SKM-1 treated with dmso at 0.1 percent for 144 hours (cell line): Measurements from ENCODE around the gene TSPEAR.
"Not testable (repeated sequence)": the region's sequence is repeated elsewhere in the genome, so short reads cannot be mapped to it uniquely, and the experiment has no call there.

Experiments
- DNase-seq: peaks from one replicate; lab custom pipeline; 2025; ENCODE audit not compliant: unreplicated experiment; lab: John Stamatoyannopoulos, UW

The TSPEAR gene

DNA sequence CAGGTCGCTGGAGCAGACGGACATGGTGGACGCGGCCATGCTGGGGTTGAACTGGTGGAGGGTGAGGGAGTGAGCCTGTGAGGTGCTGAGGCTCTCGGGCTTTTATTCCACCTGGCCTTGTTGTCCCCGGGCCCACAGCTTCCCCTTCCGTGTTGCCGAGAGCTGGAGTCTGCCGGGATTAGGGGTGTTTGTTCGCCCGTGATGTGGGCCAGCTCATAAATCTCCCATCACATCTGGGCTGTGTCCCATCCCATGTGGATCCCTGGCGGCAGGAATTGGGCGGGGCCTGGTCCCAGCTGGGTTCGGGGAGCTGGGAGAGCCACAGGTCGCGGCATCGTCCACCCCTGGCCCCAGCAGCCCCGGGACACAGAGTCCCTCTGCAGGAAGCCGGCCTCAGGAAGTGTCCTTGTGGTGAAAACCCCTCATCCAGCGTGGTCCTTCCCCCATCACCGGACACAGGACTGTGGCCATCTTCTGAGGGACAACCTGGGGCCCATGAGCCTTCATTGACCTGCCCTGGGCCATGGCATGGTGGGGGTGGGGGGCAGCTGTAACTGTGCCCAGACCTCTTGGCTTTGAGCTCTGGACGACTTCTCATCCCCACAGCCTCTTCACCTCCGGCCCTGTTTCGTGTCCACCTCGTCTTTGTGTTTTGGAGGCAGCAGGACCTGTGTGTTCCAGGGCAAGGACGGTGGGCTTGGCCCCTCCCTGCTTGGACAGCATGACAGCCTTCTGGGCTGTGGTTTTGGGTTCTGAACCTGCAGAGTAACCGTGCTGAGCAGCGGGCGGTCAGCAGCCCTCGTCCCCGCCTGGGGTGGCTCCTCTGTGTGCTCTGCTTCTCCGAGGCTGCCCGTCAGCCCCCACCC lies 118.7 kb downstream of the TSPEAR start, which contains the start of gene KRTAP10-6:
TSS of gene KRTAP10-6 (minus strand) at position 60 of the 866 bp plus-strand sequence. CDS start at position 39, 21 bp downstream.
- DNase-seq, result no peak

DNA sequence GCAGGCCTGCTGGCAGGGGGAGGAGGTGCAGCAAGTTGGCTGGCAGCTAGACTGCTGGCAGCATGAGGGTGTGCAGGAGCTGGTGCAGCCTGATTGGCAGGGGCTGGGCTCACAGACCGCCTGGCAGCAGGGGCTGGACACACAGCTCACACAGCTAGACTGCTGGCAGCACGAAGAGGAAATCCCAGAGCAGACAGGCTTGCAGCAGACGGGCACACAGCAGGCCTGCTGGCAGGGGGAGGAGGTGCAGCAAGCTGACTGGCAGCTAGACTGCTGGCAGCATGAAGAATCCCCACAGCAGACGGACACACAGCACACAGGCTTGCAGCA lies 119.6 kb downstream of the TSPEAR start:
- DNase-seq, result not testable (repeated sequence)

DNA sequence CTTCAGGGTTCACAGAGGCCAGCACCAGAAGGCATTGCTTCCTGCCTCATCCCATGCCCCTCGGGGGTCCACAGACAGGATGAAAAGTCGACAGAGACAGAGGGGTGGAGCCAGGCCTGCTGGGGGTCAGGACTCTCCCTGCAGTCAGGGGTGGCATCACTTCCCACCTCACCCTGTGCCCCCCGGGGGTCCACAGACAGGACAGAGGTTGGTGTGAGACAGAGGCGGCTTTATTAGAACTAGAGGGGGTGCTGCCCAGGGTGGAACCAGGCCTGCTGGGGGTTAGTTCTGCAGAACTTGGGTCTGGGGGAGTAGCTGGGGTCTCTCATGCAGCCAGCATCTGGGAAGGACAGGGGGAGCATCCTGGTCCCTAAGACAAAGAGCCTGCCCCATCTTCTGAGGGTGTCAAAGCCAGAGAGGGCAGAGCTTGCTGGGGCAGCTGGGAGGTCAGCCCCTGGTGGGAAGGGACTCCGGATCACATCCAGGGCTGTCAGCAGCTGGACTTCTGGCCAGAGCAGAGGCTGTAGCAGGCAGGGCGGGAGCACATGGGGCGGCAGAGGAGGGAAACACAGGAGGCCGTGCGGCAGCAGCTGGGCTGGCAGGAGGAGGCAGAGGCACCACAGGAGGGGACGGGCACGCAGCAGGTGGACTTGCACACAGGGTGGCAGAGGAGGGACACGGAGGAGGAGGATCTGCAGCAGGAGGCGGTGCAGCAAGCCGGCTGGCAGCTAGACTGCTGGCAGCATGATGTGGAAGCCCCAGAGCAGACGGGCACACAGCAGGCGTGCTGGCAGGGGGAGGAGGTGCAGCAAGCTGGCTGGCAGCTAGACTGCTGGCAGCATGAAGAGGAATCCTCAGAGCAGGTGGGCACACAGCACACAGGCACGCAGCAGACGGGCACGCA lies 120.2 kb downstream of the TSPEAR start:
- DNase-seq, result not testable (repeated sequence)

DNA sequence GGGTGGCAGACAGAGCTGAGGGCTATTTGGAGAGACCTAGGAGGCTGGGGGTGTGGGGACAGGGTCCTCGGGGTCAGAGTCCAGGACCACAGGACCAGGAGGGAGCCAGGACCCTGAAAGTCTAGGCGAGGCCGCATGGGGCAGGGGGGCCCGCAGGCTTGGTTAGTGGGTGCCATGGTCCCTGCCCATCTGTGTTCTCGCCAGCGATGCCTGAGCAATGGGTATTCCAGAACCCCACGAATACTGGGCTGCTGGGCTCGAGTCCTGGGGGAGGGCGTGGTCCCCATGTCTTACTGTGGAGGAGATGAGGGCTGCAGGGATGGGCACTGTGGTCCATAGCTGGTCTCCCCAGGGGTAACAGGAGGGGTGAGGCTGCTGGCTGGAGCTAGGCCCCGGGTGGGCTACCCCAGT lies 121.1 kb downstream of the TSPEAR start:
- no peak for DNase-seq

DNA sequence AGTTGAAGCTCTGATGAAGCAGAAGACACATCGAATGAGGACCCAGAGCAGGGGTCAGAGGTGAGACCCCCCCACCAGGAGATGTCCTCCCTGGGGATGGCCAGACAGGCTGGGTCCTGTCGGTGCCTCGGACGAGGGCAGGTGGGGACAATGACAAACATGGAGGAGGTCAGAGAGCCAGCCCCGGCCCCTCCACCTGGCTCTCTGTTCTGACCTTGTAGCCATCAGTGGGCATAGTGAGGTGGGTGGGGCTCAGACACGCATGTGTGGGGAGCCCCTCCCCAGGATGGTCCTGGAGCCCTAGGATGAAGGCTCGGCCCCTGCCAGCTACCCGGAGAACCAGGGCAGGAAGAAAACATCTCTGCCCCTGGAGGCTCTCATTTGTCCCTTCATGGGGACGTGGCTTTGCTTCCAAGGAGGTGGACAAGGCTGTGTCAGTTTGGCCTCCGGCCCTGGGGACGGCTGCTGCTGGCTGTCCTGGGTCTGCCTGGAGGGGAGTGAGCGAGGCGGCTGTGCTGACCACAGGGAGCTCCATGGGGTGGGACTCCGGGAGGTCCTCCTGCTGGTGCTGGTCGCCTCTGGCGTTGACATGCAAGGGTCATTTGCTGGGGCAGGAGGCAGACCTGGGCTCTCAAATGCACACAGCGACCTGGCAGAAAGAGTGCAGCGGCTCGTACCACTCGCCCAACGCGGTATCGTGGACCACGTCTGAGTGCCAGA lies 121.6 kb downstream of the TSPEAR start:
- DNase-seq, result no peak

DNA sequence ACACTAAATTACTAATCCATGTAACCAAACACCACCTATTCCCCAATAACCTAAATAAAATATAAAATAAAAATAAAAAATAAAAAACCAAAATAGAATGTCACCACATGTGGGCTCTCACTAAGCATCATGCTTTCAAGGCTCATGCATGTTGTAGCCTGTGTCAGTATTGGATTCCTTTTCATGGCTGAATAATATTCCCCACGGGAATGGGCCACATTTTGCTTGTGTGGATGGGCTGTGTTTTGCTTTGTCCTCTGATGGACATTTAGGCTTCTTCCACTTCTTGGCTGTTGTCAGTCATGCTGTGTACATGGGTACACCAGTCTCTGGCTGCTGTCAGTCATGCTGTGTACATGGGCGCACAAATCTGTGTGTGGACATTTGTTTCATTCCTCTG lies 122.3 kb downstream of the TSPEAR start:
- DNase-seq, result no peak

DNA sequence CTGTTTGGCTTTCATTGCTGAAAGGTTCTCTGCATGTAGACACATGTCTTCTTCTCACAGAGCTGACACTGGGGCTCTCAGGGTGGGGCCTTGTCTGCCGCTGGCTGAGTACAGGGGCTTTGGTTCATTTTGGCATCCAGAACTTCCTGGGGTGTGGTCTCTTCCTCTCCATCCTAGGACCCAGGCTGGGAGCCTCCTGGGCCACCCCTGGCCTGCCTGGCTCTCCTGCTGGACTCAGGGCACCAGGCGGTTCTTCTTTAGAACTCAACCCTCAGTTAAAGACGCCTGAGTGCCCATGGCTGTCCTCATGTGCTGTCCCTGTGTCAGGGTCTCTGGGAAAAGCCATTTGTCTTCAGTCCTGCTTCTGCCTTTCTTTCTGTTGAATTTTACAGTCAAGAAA lies 125.5 kb downstream of the TSPEAR start:
- DNase-seq, result no peak

DNA sequence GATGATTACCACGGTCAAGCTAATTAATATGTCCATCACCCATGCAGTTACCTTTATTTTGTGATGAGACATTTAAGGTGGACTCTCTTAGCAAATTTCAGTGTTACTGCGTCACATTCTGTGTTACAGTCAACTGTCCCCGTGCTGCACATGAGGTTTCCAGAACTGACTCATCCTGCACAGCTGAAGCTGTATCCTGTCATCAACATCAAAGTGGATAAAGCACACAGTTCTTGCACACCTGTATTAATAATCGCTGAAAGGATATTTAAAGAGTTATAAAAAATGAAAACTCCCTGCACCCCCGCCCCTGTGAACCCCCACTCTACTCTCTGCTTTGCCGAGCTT lies 127.6 kb downstream of the TSPEAR start:
- DNase-seq, result no peak

DNA sequence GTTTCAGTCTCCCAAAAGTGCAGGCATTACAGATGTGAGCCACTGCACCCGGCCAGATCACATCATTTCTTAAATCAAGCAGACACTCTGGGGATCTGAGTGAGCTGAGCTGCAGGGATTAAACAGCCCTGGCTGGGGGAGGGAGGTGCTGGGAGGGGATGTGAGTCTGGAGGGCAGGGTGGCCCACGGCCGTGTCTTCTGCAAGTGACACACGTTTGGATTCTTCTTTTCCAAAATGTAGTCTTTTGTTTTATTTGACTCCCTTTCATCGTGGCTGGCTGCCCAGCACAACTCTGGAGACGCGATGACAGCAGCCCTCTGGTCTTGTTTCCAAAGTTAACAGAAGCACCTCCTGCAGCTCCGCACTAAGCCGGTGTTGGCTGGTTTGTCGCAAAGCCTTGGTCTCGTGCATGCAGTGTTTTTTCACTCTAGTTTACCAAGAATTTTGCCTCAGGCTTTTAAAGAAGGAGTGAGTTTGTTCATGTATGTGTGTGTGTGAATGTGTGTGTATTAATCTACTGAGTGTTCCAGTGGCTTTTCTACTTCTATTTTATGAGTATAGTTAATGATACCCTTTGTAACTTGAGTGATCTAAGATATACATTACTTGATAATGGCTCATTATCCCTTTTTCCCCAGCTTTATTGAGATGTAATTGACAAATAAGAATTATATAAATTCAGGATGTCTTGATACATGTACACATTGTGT lies 128.1 kb downstream of the TSPEAR start:
- DNase-seq, result no peak

DNA sequence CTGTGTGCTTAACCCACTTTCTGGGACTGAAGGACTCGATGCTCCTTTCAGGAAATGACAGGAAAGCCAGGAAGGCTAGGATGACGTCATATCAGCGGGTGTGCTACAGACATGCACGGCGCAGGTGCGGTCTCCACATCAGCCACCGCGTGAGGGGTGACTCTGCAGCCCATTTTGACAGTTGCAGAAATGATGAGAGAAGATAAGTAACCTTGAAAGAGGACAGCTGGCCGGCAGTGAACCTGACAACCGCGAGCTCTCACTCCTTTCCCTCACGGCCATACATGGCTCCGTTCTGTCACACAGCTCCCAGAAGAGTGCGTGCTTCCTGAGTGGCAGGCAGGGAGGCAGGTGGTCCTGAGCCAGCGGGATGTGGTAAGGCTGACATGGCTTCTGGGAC lies 129.3 kb downstream of the TSPEAR start:
- DNase-seq, result peak; percentile 75

DNA sequence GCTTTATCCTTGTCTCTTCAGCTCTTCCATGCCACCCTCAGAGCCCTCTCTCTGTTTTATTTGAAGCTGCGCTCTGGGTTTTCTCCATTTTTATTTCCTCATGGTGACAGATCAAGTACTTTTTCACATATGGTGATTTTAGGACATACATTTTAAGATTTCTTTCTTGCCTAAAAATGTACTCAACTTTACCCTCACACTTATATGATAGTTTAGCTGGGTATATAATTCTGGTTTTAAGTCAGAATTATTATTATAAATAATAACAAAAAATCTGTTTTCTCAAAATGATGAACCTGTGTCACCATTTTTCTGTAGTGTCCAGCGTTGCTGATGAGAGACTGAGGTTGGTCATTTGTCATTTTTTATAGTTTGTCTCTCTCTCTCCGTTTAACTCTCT lies 130.2 kb downstream of the TSPEAR start:
- DNase-seq, result no peak

DNA sequence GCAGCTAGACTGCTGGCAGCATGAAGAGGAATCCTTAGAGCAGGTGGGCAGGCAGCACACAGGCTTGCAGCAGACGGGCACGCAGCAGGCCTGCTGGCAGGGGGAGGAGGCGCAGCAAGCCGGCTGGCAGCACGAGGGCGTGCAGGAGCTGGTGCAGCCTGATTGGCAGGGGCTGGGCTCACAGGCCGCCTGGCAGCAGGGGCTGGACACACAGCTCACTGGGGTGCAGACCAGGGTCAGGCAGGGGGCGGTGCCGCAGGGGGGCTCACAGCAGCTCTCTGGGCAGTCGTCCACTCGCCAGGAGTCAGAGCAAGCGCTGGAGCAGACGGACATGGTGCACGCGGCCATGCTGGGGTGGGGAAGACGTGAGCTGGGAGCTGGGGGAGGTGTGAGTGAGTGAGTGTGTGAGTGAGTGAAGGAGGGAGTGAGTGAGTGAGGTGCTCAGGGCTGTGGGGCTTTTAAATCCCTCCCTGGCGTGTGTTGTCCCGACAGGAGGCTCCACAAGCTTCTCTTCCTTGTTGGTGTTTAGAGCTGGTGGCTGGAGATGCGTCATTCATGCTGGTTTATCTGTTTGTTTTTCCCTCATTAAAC lies 131.0 kb downstream of the TSPEAR start, which contains the start of gene KRTAP10-5:
TSS of gene KRTAP10-5 (minus strand) at position 374 of the 591 bp plus-strand sequence. CDS start at position 348, 26 bp downstream.
- not testable (repeated sequence) for DNase-seq

DNA sequence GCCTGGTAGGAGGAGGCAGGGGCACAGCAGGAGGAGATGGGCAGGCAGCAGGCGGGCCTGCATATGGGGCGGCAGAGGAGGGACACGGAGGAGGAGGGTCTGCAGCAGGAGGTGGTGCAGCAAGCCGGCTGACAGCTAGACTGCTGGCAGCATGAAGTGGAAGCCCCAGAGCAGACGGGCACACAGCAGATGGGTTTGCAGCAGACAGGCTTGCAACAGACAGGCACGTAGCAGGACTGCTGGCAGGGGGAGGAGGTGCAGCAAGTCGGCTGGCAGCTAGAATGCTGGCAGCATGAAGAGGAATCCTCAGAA lies 131.6 kb downstream of the TSPEAR start:
- DNase-seq, result no peak

DNA sequence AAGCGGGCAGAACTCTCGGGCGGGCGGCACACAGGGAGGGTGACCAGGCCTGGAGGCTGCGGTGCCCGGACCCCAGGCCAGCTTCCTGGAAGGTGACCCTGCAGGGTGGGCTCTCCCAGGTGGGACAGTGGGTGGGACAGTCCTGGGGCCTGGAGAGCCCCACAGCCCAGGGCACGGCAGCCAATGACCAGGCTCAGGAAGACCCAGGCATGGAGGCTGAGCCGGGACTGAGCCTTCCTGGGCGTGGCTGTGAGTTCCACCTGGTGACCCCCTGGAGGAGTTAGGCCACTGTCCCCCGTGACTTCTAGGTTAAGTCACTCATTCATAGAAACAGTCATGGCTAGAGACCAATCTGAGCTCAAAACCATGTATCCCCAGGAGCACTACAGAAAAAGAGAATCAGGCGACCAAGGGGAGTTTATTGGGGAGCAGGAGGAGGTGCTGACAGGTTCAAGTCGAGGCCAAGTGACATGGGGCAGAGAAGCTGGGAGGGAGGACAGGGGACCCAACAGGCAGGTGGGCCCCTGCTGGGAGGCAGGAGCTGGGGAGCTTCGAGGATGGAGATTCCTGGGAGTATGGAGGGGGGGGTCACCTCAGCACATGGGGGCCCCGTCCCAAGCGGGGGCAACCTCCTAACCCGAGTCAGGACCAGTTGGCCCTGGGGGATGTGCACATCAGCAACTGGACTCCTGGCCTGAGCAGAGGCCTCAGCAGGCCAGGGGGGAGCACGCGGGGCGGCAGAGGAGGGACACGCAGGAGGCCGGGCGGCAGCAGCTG lies 132.1 kb downstream of the TSPEAR start:
- DNase-seq, result no peak

DNA sequence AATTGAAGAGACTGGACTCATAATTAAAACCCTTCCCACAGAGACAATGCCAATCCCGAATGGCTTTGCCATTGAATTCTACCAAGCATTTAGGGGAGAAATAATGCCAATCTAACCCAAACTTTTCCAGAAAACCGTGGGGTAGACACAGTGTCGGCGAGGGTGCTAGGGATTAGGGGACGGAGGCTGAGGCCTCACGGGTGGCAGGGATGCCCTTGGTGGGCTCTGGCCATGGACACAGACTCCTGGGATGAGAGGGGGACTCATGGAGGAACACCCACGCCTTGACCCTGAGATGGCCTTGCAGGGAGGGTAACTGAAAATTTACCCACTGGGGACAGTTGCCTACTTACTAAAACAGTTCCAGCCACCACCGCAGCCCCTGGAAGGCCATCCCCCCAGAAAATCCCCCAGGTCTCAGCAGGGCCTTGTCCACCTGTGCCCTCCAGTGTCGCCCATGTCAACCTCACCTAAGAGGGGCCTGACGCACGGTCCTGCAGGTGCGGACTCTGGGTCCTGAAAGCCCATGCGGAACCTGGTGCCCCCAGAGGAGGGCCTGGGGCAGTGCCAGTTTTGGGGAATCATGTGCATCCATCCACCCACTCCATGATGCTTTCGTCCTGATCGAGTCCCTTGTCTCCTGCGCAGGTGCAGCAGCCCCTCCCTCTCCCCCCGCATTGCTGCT lies 132.9 kb downstream of the TSPEAR start:
- no peak for DNase-seq

DNA sequence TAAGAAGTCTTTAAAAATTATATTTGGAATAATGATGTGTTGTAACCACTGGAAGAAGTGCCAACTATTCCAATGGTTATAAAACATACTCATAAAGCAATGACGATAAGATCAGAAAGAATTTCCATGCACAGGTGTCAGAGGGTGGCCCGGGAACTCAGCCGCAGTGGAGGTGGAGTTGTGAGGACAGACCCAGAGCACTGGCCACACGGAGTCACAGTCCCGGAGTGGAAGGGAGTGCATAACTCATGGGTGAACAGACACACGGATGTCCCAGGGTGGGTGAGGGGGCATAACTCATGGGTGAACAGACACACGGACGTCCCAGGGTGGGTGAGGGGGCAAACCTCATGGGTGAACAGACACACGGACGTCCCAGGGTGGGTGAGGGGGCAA lies 135.3 kb downstream of the TSPEAR start:
- DNase-seq, result no peak

DNA sequence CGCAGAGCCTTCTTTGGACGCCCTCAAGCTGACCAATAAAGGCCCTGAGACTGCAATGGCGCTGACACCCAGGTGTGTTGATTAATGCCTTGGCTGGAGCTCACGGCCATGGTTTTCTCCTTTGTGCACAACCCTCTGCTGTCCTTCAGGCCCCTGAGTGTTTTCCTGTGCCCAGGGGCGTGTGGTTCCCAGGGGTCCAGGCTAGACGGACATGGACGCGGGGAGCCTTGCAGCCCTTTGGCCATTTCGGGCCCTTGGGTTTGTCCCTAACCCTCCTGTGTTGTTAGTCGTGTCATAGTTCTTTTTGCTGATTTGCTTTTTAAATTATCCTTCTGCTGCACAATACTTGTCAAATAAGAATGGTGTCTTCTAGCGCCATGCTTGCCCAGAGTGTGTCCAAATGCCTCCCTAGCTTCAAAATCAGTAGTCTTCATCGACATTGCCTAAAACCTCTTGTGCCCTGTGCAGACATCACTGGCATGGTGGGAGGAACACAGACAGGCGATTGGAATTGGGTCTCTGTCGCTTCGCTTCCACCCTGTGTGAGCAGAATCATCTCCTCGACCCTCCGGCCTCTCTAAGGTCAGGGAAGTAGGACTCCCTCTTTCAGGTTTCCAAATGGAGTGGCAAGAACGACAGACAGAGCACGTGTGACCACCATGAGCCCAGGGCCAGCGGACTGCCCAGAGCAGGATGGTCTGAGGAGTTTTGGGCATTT lies 135.9 kb downstream of the TSPEAR start:
- no peak for DNase-seq
